ENCODE measurements around the gene PGAM5.
"Not testable (repeated sequence)": the region's sequence is repeated elsewhere in the genome, so short reads cannot be mapped to it uniquely, and the experiment has no call there.

Gene PGAM5

GRCh38 chr12:132723764-132724140 is 13.1 kb downstream of the PGAM5 start:
- no peak for DNase-seq

GRCh38 chr12:132724506-132725241 is 14.0 kb downstream of the PGAM5 start:
- no peak for DNase-seq

DNA sequence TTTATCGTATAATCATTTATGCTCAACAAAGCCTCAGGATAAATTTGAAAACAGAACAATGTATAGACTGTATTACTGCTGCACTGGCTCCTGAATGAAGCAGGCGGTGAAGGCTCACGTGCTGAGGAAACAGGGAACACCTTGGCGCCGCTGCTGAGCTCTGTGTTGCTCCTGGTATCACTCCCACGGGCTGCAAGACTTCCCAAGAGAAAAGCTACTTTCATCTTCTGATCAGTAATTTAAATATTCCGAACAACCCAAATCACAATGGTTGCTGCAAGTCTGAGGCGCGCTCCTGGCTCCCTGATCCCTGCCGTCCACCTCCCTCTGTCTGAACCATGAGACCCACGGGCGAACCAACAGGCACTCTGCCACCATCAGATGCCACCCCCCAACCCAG is 15.7 kb downstream of the PGAM5 start:
- DNase-seq: no peak

- DNase-seq: no peak
Observed at GRCh38 chr12:132727091-132727794, 16.6 kb downstream of the PGAM5 start.

- no peak for DNase-seq
Observed at GRCh38 chr12:132728502-132728901, 17.9 kb downstream of the PGAM5 start.

DNA sequence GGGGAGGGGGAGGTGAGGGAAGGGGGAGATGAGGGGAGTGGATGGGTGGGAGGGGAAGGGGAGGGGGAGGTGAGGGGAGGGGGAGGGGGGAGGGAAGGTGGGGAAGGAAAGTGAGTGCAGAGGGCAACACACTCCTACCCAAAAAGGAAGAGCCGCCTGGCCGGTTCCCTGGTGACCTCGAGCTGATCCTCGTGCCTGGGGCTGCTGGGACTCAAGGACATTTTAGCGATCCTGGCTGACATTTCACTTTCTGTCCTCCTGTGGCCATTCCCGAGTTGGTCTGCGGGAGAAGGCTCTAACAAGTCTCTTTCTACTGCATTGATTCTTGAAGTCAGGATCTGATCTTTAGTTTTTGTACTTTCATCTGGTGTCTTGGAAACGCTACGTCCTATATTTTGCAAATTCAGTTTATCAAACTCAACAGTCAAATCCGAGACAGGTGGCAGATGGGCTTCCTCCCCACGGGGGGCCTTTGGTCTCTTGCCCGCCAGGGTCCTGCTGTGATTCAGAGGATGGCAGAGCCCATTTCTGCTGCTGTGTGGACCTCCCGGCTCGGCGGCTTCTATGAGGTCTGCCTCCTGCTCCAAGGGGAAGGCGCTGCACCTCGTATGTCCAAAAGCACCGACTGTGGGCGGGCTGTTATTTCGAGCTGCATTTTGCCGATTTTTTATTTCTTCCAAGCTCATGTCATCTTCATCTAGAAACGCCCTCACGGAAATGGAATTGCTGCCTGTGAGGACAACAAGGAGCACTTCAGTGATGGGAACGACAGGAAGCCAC is 19.1 kb downstream of the PGAM5 start:
- no peak for DNase-seq

- no peak for DNase-seq
Observed at GRCh38 chr12:132730353-132730752, 19.7 kb downstream of the PGAM5 start.

- no peak for DNase-seq
Observed at GRCh38 chr12:132731574-132731973, 20.9 kb downstream of the PGAM5 start.

DNA sequence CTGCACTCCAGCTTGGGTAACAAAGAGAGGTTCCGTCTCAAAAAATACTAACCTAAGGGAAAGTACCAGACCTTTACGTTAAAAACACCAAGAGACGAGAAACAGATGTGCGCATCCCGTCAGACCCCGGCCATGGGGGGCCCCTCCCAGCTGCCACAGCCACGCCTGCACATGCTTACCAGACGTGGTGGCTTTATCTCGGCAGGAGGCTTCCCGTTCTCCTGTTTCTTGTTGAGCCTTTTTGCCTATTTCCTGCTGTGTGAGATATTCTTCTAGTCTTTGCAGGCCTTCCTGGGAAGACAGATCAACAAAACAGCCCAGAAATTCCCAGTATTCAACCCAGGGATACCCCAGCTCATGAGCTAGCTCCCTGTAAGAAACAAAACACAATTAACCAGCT is 23.6 kb downstream of the PGAM5 start:
- DNase-seq: no peak

- DNase-seq: no peak
Observed at GRCh38 chr12:132735496-132735895, 24.9 kb downstream of the PGAM5 start.

DNA sequence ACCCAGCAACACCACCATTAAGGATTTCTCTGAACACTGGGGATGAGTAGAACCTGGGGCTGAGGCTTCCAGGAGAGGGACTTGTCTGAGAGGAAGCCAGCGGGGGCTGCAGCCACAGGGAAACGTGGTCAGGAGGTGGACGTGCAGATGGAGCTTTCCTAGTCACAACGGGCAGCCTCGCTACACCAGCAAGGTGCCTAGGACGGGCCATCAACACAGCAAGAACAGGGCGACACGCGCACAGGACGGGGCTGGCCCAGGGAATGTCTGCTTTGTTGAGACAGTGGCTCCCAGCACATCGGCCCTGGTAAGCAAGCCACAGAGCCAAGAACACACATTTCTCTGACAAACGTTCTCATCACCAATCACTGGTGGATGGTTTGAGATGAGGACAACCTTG is 25.7 kb downstream of the PGAM5 start:
- no peak for DNase-seq

- no peak for DNase-seq
Observed at GRCh38 chr12:132736913-132737312, 26.3 kb downstream of the PGAM5 start.

DNA sequence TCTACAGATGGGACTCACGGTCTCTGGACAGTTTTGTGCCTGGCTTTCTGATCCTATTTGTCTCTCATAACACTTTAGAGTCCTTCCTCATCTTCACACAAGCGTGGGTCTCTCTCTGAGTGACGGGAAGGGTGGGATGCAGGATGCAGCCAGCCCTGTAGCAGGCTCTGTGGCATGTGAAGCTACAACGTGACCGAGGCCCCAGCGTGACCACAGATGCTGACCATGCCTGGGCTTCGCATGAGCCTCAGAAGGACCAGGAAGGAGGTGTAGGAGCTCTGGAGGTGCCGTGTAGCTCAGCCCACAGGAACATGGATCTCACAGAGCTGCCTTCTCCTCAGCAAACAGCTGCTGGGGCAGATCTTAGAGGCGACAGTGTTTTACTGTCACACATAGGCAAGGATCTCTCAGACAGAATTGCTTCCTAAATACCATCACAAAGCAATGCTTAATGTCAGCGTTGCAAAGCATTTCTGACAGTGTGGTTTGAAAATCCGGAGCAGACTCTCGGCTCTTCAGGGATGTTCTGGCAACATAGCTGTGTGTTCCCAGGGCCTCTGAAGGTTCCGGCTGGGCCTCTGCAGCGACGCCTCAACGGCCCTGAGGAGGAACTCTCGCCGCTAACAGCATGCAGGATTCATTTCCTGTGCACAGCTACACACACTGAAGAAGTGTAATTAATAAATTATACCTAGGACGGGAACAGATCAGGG is 29.1 kb downstream of the PGAM5 start:
- DNase-seq: no peak

GRCh38 chr12:132740313-132740646 is 29.6 kb downstream of the PGAM5 start:
- no peak for DNase-seq

- no peak for DNase-seq
Observed at GRCh38 chr12:132740652-132741051, 30.0 kb downstream of the PGAM5 start.

DNA sequence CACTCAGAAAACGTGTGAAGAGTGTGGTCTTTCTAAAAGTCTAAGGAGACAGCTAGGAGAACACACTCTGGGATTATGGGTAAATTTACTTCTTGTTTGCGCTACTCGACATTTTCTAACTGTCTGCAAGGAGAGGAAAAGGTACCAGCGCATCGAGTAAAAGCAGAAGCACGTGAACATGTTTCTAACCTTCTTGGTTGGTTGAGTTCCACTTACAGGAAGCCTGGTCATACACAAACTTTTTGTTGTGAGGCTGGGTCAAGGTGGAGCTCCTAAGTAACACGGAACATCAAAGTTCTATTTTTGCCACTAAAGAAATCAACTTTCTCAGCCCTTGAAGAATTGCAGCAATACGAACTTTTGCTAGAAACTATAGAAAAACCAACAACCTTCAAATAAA is 31.0 kb downstream of the PGAM5 start:
- DNase-seq: no peak

- DNase-seq: no peak
Observed at GRCh38 chr12:132743831-132744230, 33.2 kb downstream of the PGAM5 start.

DNA sequence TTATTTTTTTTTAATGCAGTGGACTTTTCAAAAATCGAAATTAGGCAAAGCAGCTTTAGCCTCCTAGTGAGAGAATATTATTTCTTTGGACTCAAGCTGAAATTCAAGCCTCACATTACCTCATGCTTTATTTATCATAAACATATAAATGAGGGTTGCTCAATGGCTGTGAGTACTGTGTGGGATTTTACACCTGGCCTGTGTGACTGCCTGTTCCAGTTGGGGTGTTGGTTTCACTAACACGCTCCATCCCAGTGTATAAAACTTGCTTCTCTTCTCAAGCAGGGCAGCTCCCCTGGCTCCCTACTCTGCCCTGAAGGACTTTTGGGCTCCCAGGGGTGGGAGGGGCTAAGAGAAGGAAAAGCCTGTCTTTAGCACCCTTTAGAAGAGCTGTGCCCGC is 36.0 kb downstream of the PGAM5 start:
- no peak for DNase-seq

DNA sequence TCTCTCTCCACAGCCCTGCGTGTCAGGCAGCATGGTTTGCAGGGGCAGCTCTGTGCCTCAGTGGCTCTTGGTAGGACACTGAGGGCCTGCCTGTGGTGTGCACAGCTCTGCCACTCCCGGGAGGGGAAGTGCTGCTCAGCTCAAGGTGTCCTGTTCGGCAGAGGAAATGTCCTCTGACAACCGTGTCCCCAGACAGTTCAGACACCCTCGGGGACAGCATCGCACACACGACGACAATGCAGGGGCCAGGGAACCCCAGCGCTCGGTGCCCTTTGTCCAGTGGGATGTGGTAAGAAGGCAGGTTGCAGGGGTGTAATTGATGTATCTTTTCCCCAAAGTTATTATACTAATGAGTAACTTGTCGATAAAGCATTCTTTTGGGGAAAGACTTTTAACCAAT is 36.8 kb downstream of the PGAM5 start:
- no peak for DNase-seq

DNA sequence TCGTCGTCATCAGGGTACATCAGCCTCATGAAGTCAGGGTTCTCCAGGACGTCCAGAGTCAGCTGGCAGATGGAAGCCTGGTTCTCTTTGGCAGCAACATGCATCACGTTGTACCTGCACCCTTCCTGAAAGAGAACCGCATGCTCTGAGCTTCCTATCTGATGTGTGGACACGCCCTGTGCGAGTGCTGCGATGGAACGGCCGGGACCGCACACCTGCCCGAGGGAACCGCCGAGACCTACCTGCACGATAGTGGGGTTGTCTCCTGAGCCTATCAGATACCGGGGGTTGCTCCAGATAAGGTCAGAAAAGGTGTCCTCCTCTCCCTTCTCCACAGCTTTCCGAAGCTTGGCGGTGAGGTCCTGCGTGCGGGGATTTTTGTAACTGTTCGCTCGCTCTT is 37.3 kb downstream of the PGAM5 start:
- DNase-seq: no peak

GRCh38 chr12:132748319-132748718 is 37.7 kb downstream of the PGAM5 start:
- no peak for DNase-seq

GRCh38 chr12:132753670-132754069 is 43.0 kb downstream of the PGAM5 start:
- not testable (repeated sequence) for DNase-seq

DNA sequence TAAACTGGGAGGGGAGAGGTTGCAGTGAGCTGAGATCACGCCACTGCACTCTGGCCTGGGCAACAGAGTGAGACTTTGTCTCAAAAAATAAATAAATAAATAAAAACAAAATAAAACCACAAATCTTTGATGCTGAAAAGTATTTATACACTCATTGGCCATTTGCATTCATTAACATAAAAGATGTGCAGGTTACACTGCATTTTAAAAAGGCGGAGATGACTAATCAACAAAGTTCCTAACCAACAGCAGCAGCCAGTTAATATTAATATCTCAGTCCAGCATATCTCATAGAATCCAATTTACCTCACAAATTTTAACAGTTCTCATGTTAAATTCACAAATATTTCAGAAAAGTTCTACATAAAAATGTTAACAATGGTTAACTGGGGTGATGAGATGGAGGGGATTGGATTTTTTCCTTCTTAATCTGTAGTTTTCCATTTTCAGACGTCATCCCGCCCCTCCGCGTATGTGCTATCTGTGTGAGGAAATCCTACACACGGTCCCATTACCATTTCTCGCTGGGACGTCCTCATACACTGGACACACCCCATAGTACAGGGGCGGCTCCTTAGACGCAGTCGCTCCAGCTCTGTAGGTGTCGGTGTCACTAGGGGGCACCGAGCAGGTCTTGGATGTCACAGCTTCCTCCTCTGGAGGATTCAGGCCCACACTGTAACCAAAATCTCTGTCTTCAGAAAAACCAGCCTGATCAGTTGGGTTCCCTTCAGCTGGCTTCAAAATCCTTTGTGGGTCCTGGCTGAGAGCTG is 43.7 kb downstream of the PGAM5 start:
- no peak for DNase-seq
